ENCODE data around the gene GDF9.

- TF ChIP-seq, protein P1, sequence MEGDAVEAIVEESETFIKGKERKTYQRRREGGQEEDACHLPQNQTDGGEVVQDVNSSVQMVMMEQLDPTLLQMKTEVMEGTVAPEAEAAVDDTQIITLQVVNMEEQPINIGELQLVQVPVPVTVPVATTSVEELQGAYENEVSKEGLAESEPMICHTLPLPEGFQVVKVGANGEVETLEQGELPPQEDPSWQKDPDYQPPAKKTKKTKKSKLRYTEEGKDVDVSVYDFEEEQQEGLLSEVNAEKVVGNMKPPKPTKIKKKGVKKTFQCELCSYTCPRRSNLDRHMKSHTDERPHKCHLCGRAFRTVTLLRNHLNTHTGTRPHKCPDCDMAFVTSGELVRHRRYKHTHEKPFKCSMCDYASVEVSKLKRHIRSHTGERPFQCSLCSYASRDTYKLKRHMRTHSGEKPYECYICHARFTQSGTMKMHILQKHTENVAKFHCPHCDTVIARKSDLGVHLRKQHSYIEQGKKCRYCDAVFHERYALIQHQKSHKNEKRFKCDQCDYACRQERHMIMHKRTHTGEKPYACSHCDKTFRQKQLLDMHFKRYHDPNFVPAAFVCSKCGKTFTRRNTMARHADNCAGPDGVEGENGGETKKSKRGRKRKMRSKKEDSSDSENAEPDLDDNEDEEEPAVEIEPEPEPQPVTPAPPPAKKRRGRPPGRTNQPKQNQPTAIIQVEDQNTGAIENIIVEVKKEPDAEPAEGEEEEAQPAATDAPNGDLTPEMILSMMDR (IDR thresholded peaks at IDR 0.05) = no peak
- no peak for TF ChIP-seq EP300 (IDR thresholded peaks at IDR 0.05)
Measured at GRCh38 chr5:132816554-132816953, 49.7 kb downstream of the GDF9 start.
